ENCODE measurements around the gene NLGN1.

Gene NLGN1

GRCh38 chr3:174330303-174330702 is 932.8 kb downstream of the NLGN1 start:
- peak; percentile 93 for DNase-seq (ENCODE audit: low read depth)
- no peak for TF ChIP-seq CTCF (conservative IDR thresholded peaks at IDR 0.05; ENCODE audit: low read length)
- H3K4me3 ChIP-seq (ENCODE audit: low read length), result no peak overlapping the region

- DNase-seq (ENCODE audit: low read depth), result no peak
These were observed 933.7 kb downstream of the NLGN1 start for GRCh38 chr3:174331095-174331800.

GRCh38 chr3:174332391-174332790 is 934.8 kb downstream of the NLGN1 start:
- no peak for DNase-seq (ENCODE audit: low read depth)
- no peak for TF ChIP-seq CTCF (conservative IDR thresholded peaks at IDR 0.05; ENCODE audit: low read length)
- H3K4me3 ChIP-seq (ENCODE audit: low read length), result no peak overlapping the region

More at GRCh38 chr3:174331095-174331800, 933.7 kb downstream of the NLGN1 start:
- H3K4me3 ChIP-seq (ENCODE audit: low read length), result no peak overlapping the region
- TF ChIP-seq CTCF (conservative IDR thresholded peaks at IDR 0.05; ENCODE audit: low read length), result no peak

GRCh38 chr3:174333640-174334039 is 936.1 kb downstream of the NLGN1 start:
- H3K4me3 ChIP-seq (ENCODE audit: low read length), result no peak overlapping the region
- DNase-seq (ENCODE audit: low read depth), result no peak

GRCh38 chr3:174334111-174334510 is 936.6 kb downstream of the NLGN1 start:
- no peak for DNase-seq (ENCODE audit: low read depth)
- no peak overlapping the region for H3K4me3 ChIP-seq (ENCODE audit: low read length)
- TF ChIP-seq CTCF (conservative IDR thresholded peaks at IDR 0.05; ENCODE audit: low read length), result no peak

More at GRCh38 chr3:174333640-174334039, 936.1 kb downstream of the NLGN1 start:
- TF ChIP-seq CTCF (conservative IDR thresholded peaks at IDR 0.05; ENCODE audit: low read length), result no peak

GRCh38 chr3:174335324-174335723 is 937.8 kb downstream of the NLGN1 start:
- TF ChIP-seq CTCF (conservative IDR thresholded peaks at IDR 0.05; ENCODE audit: low read length), result no peak
- no peak for DNase-seq (ENCODE audit: low read depth)
- H3K4me3 ChIP-seq (ENCODE audit: low read length), result no peak overlapping the region

GRCh38 chr3:174335910-174336309 is 938.4 kb downstream of the NLGN1 start:
- no peak for TF ChIP-seq CTCF (conservative IDR thresholded peaks at IDR 0.05; ENCODE audit: low read length)
- H3K4me3 ChIP-seq (ENCODE audit: low read length), result no peak overlapping the region
- no peak for DNase-seq (ENCODE audit: low read depth)
